Central memory CD4-positive, alpha-beta T cell (primary cell): ENCODE measurements around the gene TRABD.
"Not testable (repeated sequence)": the region's sequence is repeated elsewhere in the genome, so short reads cannot be mapped to it uniquely, and the experiment has no call there.

Source experiments
- DNase-seq: peaks from one replicate; pipeline ENCODE4 v3.0.0; 2022

Gene TRABD

GRCh38 chr22:50151571-50152537, 33.9 kb upstream of the TRABD start:
- DNase-seq = no peak

GRCh38 chr22:50153056-50153755, 32.5 kb upstream of the TRABD start:
- no peak for DNase-seq

GRCh38 chr22:50153756-50154140, 32.0 kb upstream of the TRABD start:
- no peak for DNase-seq

GRCh38 chr22:50157709-50158375, 27.9 kb upstream of the TRABD start:
- no peak for DNase-seq

GRCh38 chr22:50160947-50161346, 24.8 kb upstream of the TRABD start:
- DNase-seq = no peak

GRCh38 chr22:50161508-50162390, 24.0 kb upstream of the TRABD start:
- DNase-seq = no peak

- no peak for DNase-seq
These were observed 23.2 kb upstream of the TRABD start for GRCh38 chr22:50162391-50162956.

GRCh38 chr22:50165436-50166123, 20.1 kb upstream of the TRABD start:
- DNase-seq = no peak

GRCh38 chr22:50167689-50168489, 17.8 kb upstream of the TRABD start:
- DNase-seq = no peak

- DNase-seq = not testable (repeated sequence)
These were observed 17.1 kb upstream of the TRABD start for GRCh38 chr22:50168490-50169180.

- DNase-seq = no peak
These were observed 16.4 kb upstream of the TRABD start for GRCh38 chr22:50169181-50169759.

- DNase-seq = no peak
These were observed 15.9 kb upstream of the TRABD start for GRCh38 chr22:50169774-50170341.

GRCh38 chr22:50170453-50171318, 15.0 kb upstream of the TRABD start, which contains the start of gene PANX2:
PANX2 (plus strand) TSS chr22:50170731; CDS start chr22:50170731, 0 bp downstream.
- no peak for DNase-seq

GRCh38 chr22:50171319-50171964, 14.3 kb upstream of the TRABD start:
- no peak for DNase-seq

GRCh38 chr22:50171965-50172421, 13.7 kb upstream of the TRABD start:
- no peak for DNase-seq

- no peak for DNase-seq
These were observed 12.3 kb upstream of the TRABD start for GRCh38 chr22:50173311-50173982.

GRCh38 chr22:50173983-50174355, 11.7 kb upstream of the TRABD start:
- no peak for DNase-seq
